Ishikawa (cell line): Measurements from ENCODE around the gene SH2D4B.

Experiments used
- CEBPB ChIP-seq: IDR thresholded peaks from 2 replicates; pipeline ENCODE4 v1.6.1; 2012
- CREB1 ChIP-seq: IDR thresholded peaks from 2 replicates; pipeline ENCODE4 v1.6.1; 2012; ENCODE audit warnings: low read depth
- EGR1 ChIP-seq: IDR thresholded peaks from 2 replicates; pipeline ENCODE4 v1.6.1; 2012
- EP300 ChIP-seq: IDR thresholded peaks from 2 replicates; pipeline ENCODE4 v1.6.1; 2012; ENCODE audit warnings: borderline replicate concordance
- FOXM1 ChIP-seq: IDR thresholded peaks from 2 replicates; pipeline ENCODE4 v1.6.1; 2012; ENCODE audit warnings: low read depth, borderline replicate concordance
- MAX ChIP-seq: IDR thresholded peaks from 2 replicates; pipeline ENCODE4 v1.6.1; 2012
- NFIC ChIP-seq: IDR thresholded peaks from 2 replicates; pipeline ENCODE4 v1.6.1; 2012
- RAD21 ChIP-seq: IDR thresholded peaks from 2 replicates; pipeline ENCODE4 v1.6.1; 2012; ENCODE audit warnings: low read depth
- REST ChIP-seq: IDR thresholded peaks from 2 replicates; pipeline ENCODE4 v1.6.1; 2012; ENCODE audit warnings: low read depth, mild to moderate bottlenecking
- TAF1 ChIP-seq: IDR thresholded peaks from 2 replicates; pipeline ENCODE4 v1.6.1; 2012; ENCODE audit warnings: low read depth, mild to moderate bottlenecking
- TCF12 ChIP-seq: IDR thresholded peaks from 2 replicates; pipeline ENCODE4 v1.6.1; 2012; ENCODE audit warnings: low read depth
- TEAD4 ChIP-seq: IDR thresholded peaks from 2 replicates; pipeline ENCODE4 v1.6.1; 2012
- YY1 ChIP-seq: IDR thresholded peaks from 2 replicates; pipeline ENCODE4 v1.6.1; 2012; ENCODE audit warnings: low read depth
- ZBTB7A ChIP-seq: IDR thresholded peaks from 2 replicates; pipeline ENCODE4 v1.6.1; 2012; ENCODE audit warnings: low read depth
- TF ChIP-seq, protein P1 (sequence below): IDR thresholded peaks from 2 replicates; pipeline ENCODE4 v1.6.1; 2012

SH2D4B gene

DNA sequence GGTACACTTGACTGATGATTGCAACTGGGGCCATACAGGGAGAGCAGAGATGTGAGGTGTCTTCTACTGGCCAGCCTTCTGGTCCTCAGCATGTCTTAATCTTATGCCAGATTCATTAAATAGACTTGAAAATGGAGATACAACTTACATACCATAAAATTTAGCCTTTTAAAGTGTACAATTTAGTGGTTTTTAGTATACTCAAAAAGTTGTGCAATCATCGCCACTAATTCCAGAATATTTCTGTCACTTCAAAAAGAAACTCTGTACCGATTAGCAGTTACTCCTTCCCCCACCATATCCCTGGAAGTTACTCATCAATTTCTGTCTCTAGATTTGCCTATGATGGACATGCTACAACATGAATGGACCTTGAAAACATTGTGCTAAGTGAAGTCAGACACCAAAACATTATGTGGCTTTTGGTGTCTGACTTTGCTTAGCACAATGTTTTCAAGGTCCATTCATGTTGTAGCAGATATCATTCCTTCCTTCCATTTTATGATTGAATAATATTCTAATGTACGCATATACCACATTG, 53.0 kb downstream of the SH2D4B start:
- TF ChIP-seq REST (no peak), ZBTB7A (no peak), TAF1 (no peak), NFIC (no peak), CEBPB (no peak), MAX (no peak), YY1 (no peak), TEAD4 (no peak), CREB1 (no peak), TCF12 (no peak)
- TF ChIP-seq, protein P1, sequence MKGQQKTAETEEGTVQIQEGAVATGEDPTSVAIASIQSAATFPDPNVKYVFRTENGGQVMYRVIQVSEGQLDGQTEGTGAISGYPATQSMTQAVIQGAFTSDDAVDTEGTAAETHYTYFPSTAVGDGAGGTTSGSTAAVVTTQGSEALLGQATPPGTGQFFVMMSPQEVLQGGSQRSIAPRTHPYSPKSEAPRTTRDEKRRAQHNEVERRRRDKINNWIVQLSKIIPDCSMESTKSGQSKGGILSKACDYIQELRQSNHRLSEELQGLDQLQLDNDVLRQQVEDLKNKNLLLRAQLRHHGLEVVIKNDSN, result no peak

GRCh38 chr10:80596391-80597257, 58.9 kb downstream of the SH2D4B start:
- TF ChIP-seq, protein P1, result no peak
- peak; percentile 59 for TF ChIP-seq RAD21

- TF ChIP-seq TEAD4 (no peak), EGR1 (no peak), TCF12 (no peak), MAX (no peak), NFIC (no peak), EP300 (no peak), RAD21 (no peak), FOXM1 (no peak), REST (no peak), TAF1 (no peak), ZBTB7A (no peak), CEBPB (no peak), CREB1 (no peak)
- TF ChIP-seq, protein P1, result no peak
Observed at GRCh38 chr10:80598084-80598798, 60.5 kb downstream of the SH2D4B start.

- TF ChIP-seq, protein P1, result no peak
- TF ChIP-seq CEBPB, result no peak
- no peak for TF ChIP-seq MAX
- TF ChIP-seq FOXM1, result no peak
- no peak for TF ChIP-seq TEAD4
- no peak for TF ChIP-seq ZBTB7A
- TF ChIP-seq REST, result no peak
- TF ChIP-seq TAF1, result no peak
- no peak for TF ChIP-seq YY1
- no peak for TF ChIP-seq RAD21
- TF ChIP-seq EGR1, result no peak
- TF ChIP-seq EP300, result no peak
- no peak for TF ChIP-seq CREB1
Observed at GRCh38 chr10:80598951-80599350, 61.2 kb downstream of the SH2D4B start.
